Measurements from ENCODE around the gene ING5. TPM values are rescaled to one million over a fixed set of nuclear protein-coding genes. Genes with fewer than 3 reads are reported as not detected.

Gene ING5
- total and polyA plus RNA-seq, 2 donors (not counting 3 experiments of a cell fraction or from before 2014, with no cell fraction given) = 24.5 to 33.4 TPM

GRCh38 chr2:241677392-241677791 lies 24.4 kb upstream of the ING5 start:
- TF ChIP-seq FOS (IDR thresholded peaks at IDR 0.05; ENCODE audit: borderline replicate concordance, insufficient read depth, low read length) = no peak
- TF ChIP-seq GATA2 (IDR thresholded peaks at IDR 0.05; ENCODE audit: insufficient read depth, insufficient read length, low read depth, low read length) = no peak
- no peak for TF ChIP-seq POLR2A (IDR thresholded peaks at IDR 0.05; ENCODE audit: low read depth, low read length)
- TF ChIP-seq, protein P1, sequence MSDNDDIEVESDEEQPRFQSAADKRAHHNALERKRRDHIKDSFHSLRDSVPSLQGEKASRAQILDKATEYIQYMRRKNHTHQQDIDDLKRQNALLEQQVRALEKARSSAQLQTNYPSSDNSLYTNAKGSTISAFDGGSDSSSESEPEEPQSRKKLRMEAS (IDR thresholded peaks at IDR 0.05; ENCODE audit: insufficient read depth, insufficient read length) = no peak
- Histone ChIP-seq H4K20me1 (replicated peaks; ENCODE audit: control insufficient read depth, extremely low read depth, insufficient read depth, low read length) (no peaks in the 10 kb centered on the region), H3K9ac (replicated peaks; ENCODE audit: extremely low read depth, insufficient read depth, low read length) (no peak overlapping the region), H3K4me1 (ENCODE audit: control insufficient read depth, extremely low read depth, insufficient read depth, low read length) (peaks cover 11% of the 10 kb centered on the region), H3K9me1 (replicated peaks; ENCODE audit: control insufficient read depth, extremely low read depth, insufficient read depth, low read length) (no peaks in the 10 kb centered on the region), H3K4me2 (ENCODE audit: insufficient read depth, low read length) (no peak overlapping the region), H3K27me3 (ENCODE audit: control insufficient read depth in 2 of 2, insufficient read depth in 2 of 2, low read length in 2 of 2) (no peaks in the 10 kb centered on the region), H3K36me3 (ENCODE audit: control insufficient read depth in 2 of 2, extremely low read depth in 1 of 2, insufficient read depth in 2 of 2, low read length in 2 of 2) (peaks cover 2 to 26% of the 10 kb centered on the region in 2 experiments), H2AFZ (ENCODE audit: low read depth, low read length) (no peak overlapping the region), H3K4me3 (replicated peaks in 1 of 3; ENCODE audit: insufficient read depth in 1 of 3, low read depth in 1 of 3, low read length in 3 of 3) (no peak overlapping the region), H3K27ac (ENCODE audit: insufficient read depth, low read depth, low read length) (no peak overlapping the region), H3K79me2 (ENCODE audit: control insufficient read depth, insufficient read depth, low read length) (peaks cover 4% of the 10 kb centered on the region), H3K9me3 (replicated peaks; ENCODE audit: control insufficient read depth, insufficient read depth, low read length) (no peaks in the 10 kb centered on the region)
- dilution Hi-C loops (cut with MboI; ENCODE audit: extremely low pct_ligation_motif_present, low sequenced_read_pairs) = no loop called here
- DNase-seq (ENCODE audit: low read depth, low spot score) (no peak), FAIRE-seq (no peak)
- intact Hi-C loops (cut with micrococcal nuclease) = no loop called here
- ChIA-PET POLR2A (no interaction called here), CTCF (no interaction called here)
- BruUV-seq (replicated peaks) = no TSS peak

DNA sequence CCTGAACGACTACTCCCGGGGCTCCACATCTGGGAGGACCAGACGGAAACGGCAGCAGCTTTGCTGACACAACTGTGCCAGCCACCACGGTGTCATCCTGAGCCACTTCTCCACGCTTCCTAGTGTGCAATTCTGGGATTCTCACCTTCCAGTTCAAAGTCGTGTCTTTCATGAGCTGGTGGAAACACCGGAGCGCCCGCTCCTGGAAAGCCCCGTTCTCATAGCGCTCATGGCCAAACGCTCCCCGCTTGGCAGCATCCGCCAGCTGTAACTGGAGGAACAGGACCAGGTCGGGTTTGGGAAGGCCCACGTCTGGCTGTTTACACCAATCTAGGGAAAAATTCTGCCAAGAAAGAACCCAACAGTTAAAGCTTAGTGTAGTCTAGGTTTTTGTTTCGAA lies 23.5 kb upstream of the ING5 start:
- Histone ChIP-seq H3K9ac (replicated peaks; ENCODE audit: extremely low read depth, insufficient read depth, low read length) (no peak overlapping the region), H3K4me1 (ENCODE audit: control insufficient read depth, extremely low read depth, insufficient read depth, low read length) (peaks cover 11% of the 10 kb centered on the region), H3K27ac (ENCODE audit: insufficient read depth, low read depth, low read length) (no peak overlapping the region), H2AFZ (ENCODE audit: low read depth, low read length) (no peak overlapping the region), H3K27me3 (ENCODE audit: control insufficient read depth in 2 of 2, insufficient read depth in 2 of 2, low read length in 2 of 2) (no peaks in the 10 kb centered on the region), H4K20me1 (replicated peaks; ENCODE audit: control insufficient read depth, extremely low read depth, insufficient read depth, low read length) (no peaks in the 10 kb centered on the region), H3K9me1 (replicated peaks; ENCODE audit: control insufficient read depth, extremely low read depth, insufficient read depth, low read length) (no peaks in the 10 kb centered on the region), H3K36me3 (ENCODE audit: control insufficient read depth in 2 of 2, extremely low read depth in 1 of 2, insufficient read depth in 2 of 2, low read length in 2 of 2) (peaks cover 2 to 26% of the 10 kb centered on the region in 2 experiments), H3K4me2 (ENCODE audit: insufficient read depth, low read length) (no peak overlapping the region), H3K4me3 (replicated peaks in 1 of 3; ENCODE audit: insufficient read depth in 1 of 3, low read depth in 1 of 3, low read length in 3 of 3) (no peak overlapping the region), H3K79me2 (ENCODE audit: control insufficient read depth, insufficient read depth, low read length) (peaks cover 11% of the 10 kb centered on the region), H3K9me3 (replicated peaks; ENCODE audit: control insufficient read depth, insufficient read depth, low read length) (no peaks in the 10 kb centered on the region)
- intact Hi-C loops (cut with micrococcal nuclease) = no loop called here
- ChIA-PET CTCF (no interaction called here), POLR2A (no interaction called here)
- BruUV-seq (replicated peaks) = no TSS peak
- FAIRE-seq (no peak), DNase-seq (ENCODE audit: low read depth, low spot score) (no peak)
- TF ChIP-seq, protein P2, sequence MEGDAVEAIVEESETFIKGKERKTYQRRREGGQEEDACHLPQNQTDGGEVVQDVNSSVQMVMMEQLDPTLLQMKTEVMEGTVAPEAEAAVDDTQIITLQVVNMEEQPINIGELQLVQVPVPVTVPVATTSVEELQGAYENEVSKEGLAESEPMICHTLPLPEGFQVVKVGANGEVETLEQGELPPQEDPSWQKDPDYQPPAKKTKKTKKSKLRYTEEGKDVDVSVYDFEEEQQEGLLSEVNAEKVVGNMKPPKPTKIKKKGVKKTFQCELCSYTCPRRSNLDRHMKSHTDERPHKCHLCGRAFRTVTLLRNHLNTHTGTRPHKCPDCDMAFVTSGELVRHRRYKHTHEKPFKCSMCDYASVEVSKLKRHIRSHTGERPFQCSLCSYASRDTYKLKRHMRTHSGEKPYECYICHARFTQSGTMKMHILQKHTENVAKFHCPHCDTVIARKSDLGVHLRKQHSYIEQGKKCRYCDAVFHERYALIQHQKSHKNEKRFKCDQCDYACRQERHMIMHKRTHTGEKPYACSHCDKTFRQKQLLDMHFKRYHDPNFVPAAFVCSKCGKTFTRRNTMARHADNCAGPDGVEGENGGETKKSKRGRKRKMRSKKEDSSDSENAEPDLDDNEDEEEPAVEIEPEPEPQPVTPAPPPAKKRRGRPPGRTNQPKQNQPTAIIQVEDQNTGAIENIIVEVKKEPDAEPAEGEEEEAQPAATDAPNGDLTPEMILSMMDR (IDR thresholded peaks at IDR 0.05; ENCODE audit: extremely low read depth in 1 of 2, insufficient read depth in 1 of 2, low read depth in 1 of 2, low read length in 2 of 2) = no peak
- TF ChIP-seq POLR2A (IDR thresholded peaks at IDR 0.05; ENCODE audit: low read depth, low read length) = no peak
- no peak for TF ChIP-seq POLR2AphosphoS5 (IDR thresholded peaks at IDR 0.05; ENCODE audit: insufficient read depth, low read depth, low read length)
- TF ChIP-seq EZH2 (IDR thresholded peaks at IDR 0.05; ENCODE audit: borderline replicate concordance, low read depth, low read length, severe bottlenecking) = no peak
- TF ChIP-seq MYC (IDR thresholded peaks at IDR 0.05; ENCODE audit: low read depth, low read length) = no peak
- no peak for TF ChIP-seq FOS (IDR thresholded peaks at IDR 0.05; ENCODE audit: borderline replicate concordance, insufficient read depth, low read length)
- TF ChIP-seq JUN (IDR thresholded peaks at IDR 0.05; ENCODE audit: borderline replicate concordance, insufficient read depth, insufficient read length, low read depth) = no peak
- TF ChIP-seq, protein P1 (IDR thresholded peaks at IDR 0.05; ENCODE audit: insufficient read depth, insufficient read length) = no peak
- no peak for TF ChIP-seq GATA2 (IDR thresholded peaks at IDR 0.05; ENCODE audit: insufficient read depth, insufficient read length, low read depth, low read length)
- dilution Hi-C loops (cut with MboI; ENCODE audit: extremely low pct_ligation_motif_present, low sequenced_read_pairs) = no loop called here

Measured in endothelial cell of umbilical vein (primary cell).